Osteoblast (primary cell): ENCODE data around the gene PHACTR2. TPM values are rescaled to one million over a fixed set of nuclear protein-coding genes. Genes with fewer than 3 reads are reported as not detected.

Experiments used
- DNase-seq: peaks from one replicate; pipeline ENCODE4 v3.0.0; 2011; ENCODE audit warnings: low spot score, mixed read lengths; ENCODE audit not compliant: insufficient read length; ENCODE audit errors: missing footprints
- H2AFZ ChIP-seq: 2 replicates; pipeline ENCODE4 v1.6.0; 2011; ENCODE audit warnings: mild to moderate bottlenecking, low read length
- H3K27ac ChIP-seq: 2 replicates; pipeline ENCODE4 v1.5.1; 2011; ENCODE audit warnings: mild to moderate bottlenecking, low read depth, low read length, moderate library complexity
- H3K27me3 ChIP-seq: 2 replicates; pipeline ENCODE4 v1.6.0; 2012; ENCODE audit warnings: mild to moderate bottlenecking, control low read depth, inconsistent platforms, low read length, moderate library complexity; ENCODE audit not compliant: insufficient read depth
- H3K36me3 ChIP-seq: 2 replicates; pipeline ENCODE4 v1.5.1; 2011; ENCODE audit warnings: mild to moderate bottlenecking, low read length, control low read depth, moderate library complexity; ENCODE audit not compliant: insufficient read depth
- H3K4me1 ChIP-seq: 2 replicates; pipeline ENCODE4 v1.5.1; 2011; ENCODE audit warnings: mild to moderate bottlenecking, low read length, control low read depth, moderate library complexity; ENCODE audit not compliant: insufficient read depth
- H3K4me2 ChIP-seq: 2 replicates; pipeline ENCODE4 v1.6.0; 2011; ENCODE audit warnings: mild to moderate bottlenecking, low read length; ENCODE audit not compliant: insufficient read depth
- H3K4me3 ChIP-seq: fragments of 200-600 bp; sonication (generic); 3 replicates; pipeline ENCODE4 v1.5.1; 2012; ENCODE audit warnings: mild to moderate bottlenecking, low read length, inconsistent platforms; ENCODE audit not compliant: insufficient read depth
- H3K79me2 ChIP-seq: 2 replicates; pipeline ENCODE4 v1.6.0; 2012; ENCODE audit warnings: mild to moderate bottlenecking, low read length, control low read depth, inconsistent platforms; ENCODE audit not compliant: insufficient read depth
- H3K9me3 ChIP-seq: 2 replicates; pipeline ENCODE4 v1.5.1; 2011; ENCODE audit warnings: low read depth, low read length, control low read depth
- H4K20me1 ChIP-seq: 2 replicates; pipeline ENCODE4 v1.6.0; 2012; ENCODE audit warnings: mild to moderate bottlenecking, low read length, control low read depth; ENCODE audit not compliant: insufficient read depth
- total RNA-seq: library from RNA; depleted of rRNA; stranded (reverse); fragments of >200 nt; gene quantifications from 2 replicates; pipeline ENCODE4 v1.2.3, GENCODE V29; 2012
- TF ChIP-seq, protein P1 (sequence below): IDR thresholded peaks from 2 replicates; pipeline ENCODE4 v1.5.1; 2011; ENCODE audit warnings: mild to moderate bottlenecking, low read depth, low read length, moderate library complexity; ENCODE audit errors: extremely low read depth

The PHACTR2 gene
- total RNA-seq, 1 donor = 71.7 TPM

- peaks cover 79% of the 10 kb centered on the region for H3K79me2 ChIP-seq
- H4K20me1 ChIP-seq = no peaks in the 10 kb centered on the region
- DNase-seq = no peak
- peaks cover 38% of the 10 kb centered on the region for H3K4me1 ChIP-seq
- no peak overlapping the region for H3K27ac ChIP-seq
- H3K27me3 ChIP-seq = no peaks in the 10 kb centered on the region
- TF ChIP-seq, protein P1, sequence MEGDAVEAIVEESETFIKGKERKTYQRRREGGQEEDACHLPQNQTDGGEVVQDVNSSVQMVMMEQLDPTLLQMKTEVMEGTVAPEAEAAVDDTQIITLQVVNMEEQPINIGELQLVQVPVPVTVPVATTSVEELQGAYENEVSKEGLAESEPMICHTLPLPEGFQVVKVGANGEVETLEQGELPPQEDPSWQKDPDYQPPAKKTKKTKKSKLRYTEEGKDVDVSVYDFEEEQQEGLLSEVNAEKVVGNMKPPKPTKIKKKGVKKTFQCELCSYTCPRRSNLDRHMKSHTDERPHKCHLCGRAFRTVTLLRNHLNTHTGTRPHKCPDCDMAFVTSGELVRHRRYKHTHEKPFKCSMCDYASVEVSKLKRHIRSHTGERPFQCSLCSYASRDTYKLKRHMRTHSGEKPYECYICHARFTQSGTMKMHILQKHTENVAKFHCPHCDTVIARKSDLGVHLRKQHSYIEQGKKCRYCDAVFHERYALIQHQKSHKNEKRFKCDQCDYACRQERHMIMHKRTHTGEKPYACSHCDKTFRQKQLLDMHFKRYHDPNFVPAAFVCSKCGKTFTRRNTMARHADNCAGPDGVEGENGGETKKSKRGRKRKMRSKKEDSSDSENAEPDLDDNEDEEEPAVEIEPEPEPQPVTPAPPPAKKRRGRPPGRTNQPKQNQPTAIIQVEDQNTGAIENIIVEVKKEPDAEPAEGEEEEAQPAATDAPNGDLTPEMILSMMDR = no peak
- H3K9me3 ChIP-seq = no peaks in the 10 kb centered on the region
- H3K4me3 ChIP-seq = no peak overlapping the region
- H3K36me3 ChIP-seq = no peaks in the 10 kb centered on the region
- H3K4me2 ChIP-seq = no peak overlapping the region
- no peak overlapping the region for H2AFZ ChIP-seq
Observed at GRCh38 chr6:143688681-143689080, 10.9 kb downstream of the PHACTR2 start.

- H3K36me3 ChIP-seq = no peaks in the 10 kb centered on the region
- no peaks in the 10 kb centered on the region for H3K27me3 ChIP-seq
- no peak overlapping the region for H2AFZ ChIP-seq
- H3K4me3 ChIP-seq = no peak overlapping the region
- no peak for DNase-seq
- H4K20me1 ChIP-seq = no peaks in the 10 kb centered on the region
- peaks cover 79% of the 10 kb centered on the region for H3K79me2 ChIP-seq
- H3K4me1 ChIP-seq = peaks cover 38% of the 10 kb centered on the region
- H3K9me3 ChIP-seq = no peaks in the 10 kb centered on the region
- TF ChIP-seq, protein P1 = no peak
- peak overlapping the region; percentile 41 for H3K27ac ChIP-seq
- H3K4me2 ChIP-seq = peak overlapping the region; percentile 26
Observed at GRCh38 chr6:143689852-143690251, 12.1 kb downstream of the PHACTR2 start.

GRCh38 chr6:143691155-143691554, 13.4 kb downstream of the PHACTR2 start:
- Histone ChIP-seq H3K9me3 (no peaks in the 10 kb centered on the region), H3K4me3 (no peak overlapping the region), H3K27ac (no peak overlapping the region), H3K27me3 (no peaks in the 10 kb centered on the region), H3K4me2 (no peak overlapping the region), H3K36me3 (no peaks in the 10 kb centered on the region), H2AFZ (no peak overlapping the region), H3K4me1 (peaks cover 39% of the 10 kb centered on the region), H3K79me2 (peaks cover 80% of the 10 kb centered on the region), H4K20me1 (no peaks in the 10 kb centered on the region)
- no peak for DNase-seq
- TF ChIP-seq, protein P1 = no peak

GRCh38 chr6:143691900-143692636, 14.3 kb downstream of the PHACTR2 start:
- H3K27ac ChIP-seq = no peak overlapping the region
- no peaks in the 10 kb centered on the region for H3K36me3 ChIP-seq
- no peak overlapping the region for H3K4me2 ChIP-seq
- peaks cover 43% of the 10 kb centered on the region for H3K4me1 ChIP-seq
- no peak overlapping the region for H2AFZ ChIP-seq
- TF ChIP-seq, protein P1 = no peak
- no peak overlapping the region for H3K4me3 ChIP-seq
- no peaks in the 10 kb centered on the region for H3K9me3 ChIP-seq
- H4K20me1 ChIP-seq = no peaks in the 10 kb centered on the region
- peaks cover 84% of the 10 kb centered on the region for H3K79me2 ChIP-seq
- DNase-seq = no peak
- H3K27me3 ChIP-seq = no peaks in the 10 kb centered on the region
